Glomerular visceral epithelial cell (primary cell): ENCODE results near the gene COL15A1.

Experiments used
- DNase-seq: peaks from one replicate; pipeline ENCODE4 v3.0.0-alpha.2; 2016; ENCODE audit errors: extremely low spot score

COL15A1 gene

GRCh38 chr9:98973171-98973570 lies 29.5 kb downstream of the COL15A1 start:
- DNase-seq = no peak

- DNase-seq = no peak
These were observed 29.9 kb downstream of the COL15A1 start for GRCh38 chr9:98973576-98973975.

DNA sequence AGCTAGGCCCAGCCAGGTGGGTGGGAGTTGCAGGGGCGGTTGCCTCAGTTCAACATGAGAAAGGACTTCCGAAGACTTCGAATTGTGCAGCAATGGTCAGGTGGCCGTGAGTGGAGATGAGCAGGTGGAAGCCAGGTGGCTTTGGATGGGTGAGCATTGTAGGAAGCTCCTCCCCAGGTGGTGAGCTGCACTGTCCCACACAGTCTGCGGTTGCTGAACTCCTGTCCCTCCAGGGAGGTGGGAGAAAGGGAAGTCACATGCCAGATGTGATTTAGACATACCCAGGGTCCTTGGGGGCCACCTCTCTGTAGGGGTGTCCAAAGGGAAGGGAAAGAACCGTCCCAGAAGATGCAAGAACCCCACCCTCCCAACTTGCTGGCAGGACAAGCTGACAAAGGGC lies 30.4 kb downstream of the COL15A1 start:
- DNase-seq = no peak

DNA sequence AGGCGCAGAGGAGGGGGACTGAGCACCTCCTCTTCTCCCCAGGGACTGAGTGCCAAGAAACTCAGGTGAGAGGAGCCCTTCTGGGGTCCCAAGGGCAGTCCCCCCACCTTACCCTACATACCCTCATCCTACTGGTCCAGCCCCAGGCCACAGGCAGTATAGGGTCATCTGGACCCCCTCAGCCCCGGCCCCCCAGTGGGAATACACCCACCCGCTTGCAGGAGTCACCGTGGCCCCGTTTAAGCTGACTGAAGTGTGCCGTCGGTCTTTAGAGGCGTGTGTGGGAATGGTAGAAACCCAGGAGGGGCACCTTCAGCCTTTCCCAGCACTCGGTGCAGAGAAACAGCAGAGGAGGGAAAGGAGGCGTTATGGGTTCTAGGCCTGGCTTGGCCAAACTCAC lies 30.8 kb downstream of the COL15A1 start:
- DNase-seq = no peak

- peak; percentile 82 for DNase-seq
These were observed 31.4 kb downstream of the COL15A1 start for GRCh38 chr9:98974994-98975712.

DNA sequence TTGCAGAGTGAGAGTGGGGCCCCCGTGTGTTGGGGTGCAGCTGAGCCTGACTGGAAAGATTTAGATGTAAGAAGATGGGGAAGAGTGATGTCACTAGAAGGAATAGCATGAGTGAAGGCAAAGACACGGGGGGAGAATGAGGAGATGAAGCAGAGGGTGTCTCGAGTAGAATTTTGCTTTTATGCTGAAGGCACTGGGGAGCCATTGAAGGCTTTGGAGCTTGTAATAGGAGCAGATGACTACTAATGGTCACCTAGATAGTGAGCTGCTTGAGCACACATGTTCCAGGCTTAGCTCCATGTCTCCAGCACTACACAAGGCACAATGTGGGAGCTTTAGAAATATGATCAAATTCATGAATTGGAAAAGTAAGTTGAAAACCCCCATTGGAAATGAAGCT lies 32.1 kb downstream of the COL15A1 start:
- no peak for DNase-seq

GRCh38 chr9:98977246-98977714 lies 33.6 kb downstream of the COL15A1 start:
- DNase-seq = no peak

- no peak for DNase-seq
These were observed 34.1 kb downstream of the COL15A1 start for GRCh38 chr9:98977813-98978212.

DNA sequence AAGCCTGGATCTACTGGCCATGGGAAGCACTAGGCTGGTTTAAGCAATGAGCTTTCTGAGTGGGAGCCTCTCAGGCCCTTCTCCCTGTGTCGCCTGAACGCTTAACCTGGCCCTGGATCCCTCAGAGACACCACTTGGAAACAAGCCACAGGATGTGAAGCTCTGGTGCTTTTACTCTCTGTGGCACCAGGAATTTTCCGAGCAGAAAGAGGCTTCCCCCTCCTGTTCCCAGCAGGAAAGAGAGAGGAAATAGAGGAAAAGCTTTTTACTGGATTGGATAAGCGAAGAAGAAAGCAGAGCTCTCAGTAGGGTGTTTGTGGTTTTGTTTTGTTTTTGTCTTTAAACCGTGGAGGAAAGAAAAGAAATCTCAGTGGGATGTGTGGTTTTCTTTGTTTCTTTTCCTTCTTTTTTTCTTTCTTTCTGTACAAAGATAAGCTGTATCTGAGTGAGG lies 34.5 kb downstream of the COL15A1 start:
- DNase-seq = peak; percentile 33

DNA sequence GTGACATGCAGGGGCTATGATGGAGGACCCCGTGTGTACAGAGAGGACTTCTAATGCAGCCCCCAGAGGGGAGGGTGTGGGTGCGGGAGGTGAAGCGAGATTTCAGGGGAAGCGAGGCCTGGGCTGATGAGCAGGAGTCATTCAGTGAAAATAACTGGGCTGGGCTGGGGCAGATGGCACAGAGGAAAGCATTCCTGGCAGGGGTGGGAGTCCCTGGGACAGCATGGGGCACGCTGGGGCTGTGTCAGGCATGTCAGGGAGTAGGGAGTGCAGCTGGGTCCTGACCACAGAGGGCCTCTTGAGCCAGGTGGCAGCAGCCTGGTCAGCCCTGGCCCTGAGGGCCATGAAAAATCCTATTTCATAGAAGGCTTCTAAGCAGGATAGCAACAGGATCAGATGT lies 36.6 kb downstream of the COL15A1 start:
- DNase-seq = no peak

- DNase-seq = peak; percentile 82
These were observed 39.9 kb downstream of the COL15A1 start for GRCh38 chr9:98983295-98984268.

DNA sequence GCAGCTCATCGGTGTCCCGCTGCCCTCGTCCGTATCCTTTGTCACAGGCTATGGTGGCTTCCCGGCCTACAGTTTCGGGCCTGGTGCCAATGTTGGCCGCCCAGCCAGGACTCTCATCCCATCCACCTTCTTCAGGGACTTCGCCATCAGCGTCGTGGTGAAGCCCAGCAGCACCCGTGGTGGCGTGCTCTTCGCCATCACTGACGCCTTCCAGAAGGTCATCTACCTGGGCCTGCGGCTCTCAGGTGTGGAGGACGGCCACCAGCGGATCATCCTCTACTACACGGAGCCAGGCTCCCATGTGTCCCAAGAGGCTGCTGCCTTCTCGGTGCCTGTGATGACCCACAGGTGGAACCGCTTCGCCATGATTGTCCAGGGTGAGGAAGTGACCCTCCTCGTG lies 41.9 kb downstream of the COL15A1 start:
- DNase-seq = no peak

DNA sequence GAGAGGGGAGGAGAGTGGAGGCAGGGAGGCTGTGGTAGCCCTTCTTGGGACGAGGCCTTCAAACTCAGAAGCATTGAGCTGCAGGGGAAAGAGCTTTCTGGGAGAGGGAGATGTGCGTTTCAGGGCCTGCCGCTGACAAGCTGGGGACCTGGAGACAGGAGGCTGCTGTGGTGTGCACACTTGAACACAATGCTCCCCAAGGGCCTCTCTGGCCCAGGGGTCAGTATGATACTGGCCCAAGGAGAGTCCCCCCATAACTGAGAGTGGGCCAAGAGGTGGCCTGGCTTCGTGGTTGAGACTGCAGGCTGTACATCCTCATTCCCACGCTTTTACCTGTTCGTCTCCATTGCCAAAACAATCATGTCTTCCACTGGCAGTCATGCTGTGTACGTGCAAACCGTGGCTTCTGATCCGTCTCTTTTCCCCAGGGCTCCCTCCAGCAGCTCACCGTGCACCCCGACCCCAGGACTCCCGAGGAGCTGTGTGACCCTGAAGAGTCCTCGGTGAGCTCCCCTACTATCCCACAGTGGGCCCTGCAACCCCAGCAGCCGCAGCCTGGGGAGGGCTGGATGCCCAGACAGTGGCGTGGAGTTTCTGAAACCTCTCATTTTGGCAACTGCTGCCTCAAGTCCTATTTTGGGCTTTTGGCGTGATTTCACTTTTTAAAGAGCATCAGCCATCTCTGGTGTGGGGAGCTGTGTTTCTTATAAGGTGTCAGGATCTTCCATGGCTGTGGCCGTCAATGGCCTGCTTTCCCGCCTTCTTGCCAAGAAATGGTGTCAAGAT lies 43.4 kb downstream of the COL15A1 start:
- no peak for DNase-seq

DNA sequence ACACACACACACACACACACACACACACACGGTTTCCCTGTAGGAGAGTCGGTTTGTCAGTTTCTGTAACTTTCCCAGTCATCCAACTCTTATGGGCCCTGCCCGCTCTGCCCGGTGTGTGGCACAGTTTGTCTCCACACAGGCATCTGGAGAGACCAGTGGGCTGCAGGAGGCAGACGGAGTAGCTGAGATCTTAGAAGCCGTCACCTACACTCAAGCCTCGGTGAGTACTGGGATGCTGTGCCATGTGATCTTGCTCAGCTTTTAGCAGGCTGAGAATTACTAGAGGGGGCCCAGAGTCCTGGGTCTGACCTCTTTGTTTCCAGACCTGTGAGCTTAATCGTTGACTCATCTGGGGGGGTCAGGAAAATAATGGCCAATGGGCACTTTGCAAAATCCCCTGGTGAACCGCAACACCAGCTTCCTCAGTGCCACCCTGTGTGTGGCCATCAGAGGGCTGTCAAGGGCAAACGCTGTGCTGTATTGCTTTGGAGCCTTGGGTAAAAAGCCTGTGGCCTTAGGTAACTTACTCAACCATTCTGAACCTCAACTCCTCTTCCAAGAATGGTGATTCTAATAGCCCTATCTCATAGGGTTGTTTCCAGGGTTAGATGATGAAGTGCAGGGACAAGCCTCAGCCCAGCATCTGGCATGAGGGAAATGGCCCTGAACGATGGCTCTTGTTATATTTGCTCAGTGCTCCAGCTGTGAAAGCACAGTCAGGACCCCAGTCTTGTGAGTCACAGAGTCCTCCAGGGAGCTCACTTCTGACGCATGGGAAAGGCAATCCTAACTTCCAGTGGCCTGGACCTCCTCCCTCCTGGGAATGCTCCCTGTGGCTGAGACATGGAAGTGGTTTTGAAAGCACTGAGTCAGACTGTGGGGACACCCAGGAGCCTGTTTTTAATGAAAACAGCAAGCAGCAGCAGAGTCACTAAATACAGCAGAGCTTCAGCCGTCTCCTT lies 45.6 kb downstream of the COL15A1 start:
- DNase-seq = peak; percentile 98

GRCh38 chr9:98990181-98990870 lies 46.6 kb downstream of the COL15A1 start:
- no peak for DNase-seq

- no peak for DNase-seq
These were observed 48.6 kb downstream of the COL15A1 start for GRCh38 chr9:98992107-98992884.

GRCh38 chr9:98992885-98993569 lies 49.3 kb downstream of the COL15A1 start:
- peak; percentile 77 for DNase-seq

DNA sequence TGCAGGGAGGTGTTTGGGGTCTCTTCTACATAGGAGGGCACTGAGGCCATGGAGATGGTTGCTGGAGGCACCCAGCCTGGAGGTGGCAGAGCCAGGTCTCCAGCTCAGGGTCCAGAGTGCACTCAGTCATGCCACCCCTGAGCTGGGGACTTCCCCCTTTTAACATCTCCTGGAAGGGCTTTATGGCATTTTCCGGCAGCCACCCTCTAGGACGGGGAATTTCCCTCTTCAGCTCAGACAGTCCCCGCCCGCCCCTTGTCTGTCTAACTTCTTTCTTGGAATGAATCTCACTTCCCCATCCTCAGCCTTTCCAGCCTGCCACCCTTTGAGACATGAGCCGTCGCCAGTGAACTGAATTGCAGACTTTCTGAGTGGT lies 49.9 kb downstream of the COL15A1 start:
- DNase-seq = peak; percentile 81
